OCI-LY1 (cell line): ENCODE results near the gene C19orf44.
"Not testable (repeated sequence)": the region's sequence is repeated elsewhere in the genome, so short reads cannot be mapped to it uniquely, and the experiment has no call there.

ENCODE experiments used
- H2AFZ ChIP-seq: fragments of 200-600 bp; sonication (generic), shearing (Covaris generic); 2 replicates; pipeline ENCODE4 v1.6.0; 2014; ENCODE audit warnings: antibody characterized with exemption, mild to moderate bottlenecking, low read length
- H3F3A ChIP-seq: fragments of 200-600 bp; sonication (generic), shearing (Covaris generic); 2 replicates; pipeline ENCODE4 v1.6.0; 2014; ENCODE audit warnings: mild to moderate bottlenecking, antibody characterized with exemption, low read length, moderate library complexity; ENCODE audit not compliant: insufficient read depth
- H3K27ac ChIP-seq: fragments of 200-600 bp; sonication (generic); 2 replicates; pipeline ENCODE4 v1.5.1; 2014; ENCODE audit warnings: low read length, mixed run types, mild to moderate bottlenecking, low read depth; ENCODE audit not compliant: poor library complexity, severe bottlenecking
- H3K27me3 ChIP-seq: fragments of 200-600 bp; sonication (generic); 2 replicates; pipeline ENCODE4 v1.6.0; 2014; ENCODE audit warnings: antibody characterized with exemption, mild to moderate bottlenecking, low read length, moderate library complexity; ENCODE audit not compliant: insufficient read depth
- H3K36me3 ChIP-seq: fragments of 200-600 bp; sonication (generic); 2 replicates; pipeline ENCODE4 v1.6.1; 2014; ENCODE audit warnings: mild to moderate bottlenecking, antibody characterized with exemption, low read length, moderate library complexity, mixed read lengths; ENCODE audit not compliant: insufficient read depth
- H3K4me1 ChIP-seq: fragments of 200-600 bp; sonication (generic); 2 replicates; pipeline ENCODE4 v1.5.1; 2014; ENCODE audit warnings: mild to moderate bottlenecking, low read length, moderate library complexity; ENCODE audit not compliant: insufficient read depth, severe bottlenecking
- H3K4me2 ChIP-seq: fragments of 200-600 bp; sonication (generic), shearing (Covaris generic); 2 replicates; pipeline ENCODE4 v1.6.1; 2014; ENCODE audit warnings: low read length
- H3K4me3 ChIP-seq: fragments of 200-600 bp; sonication (generic); 2 replicates; pipeline ENCODE4 v1.5.1; 2014; ENCODE audit warnings: low read length, low read depth, mild to moderate bottlenecking, mixed read lengths; ENCODE audit not compliant: poor library complexity, severe bottlenecking
- H3K79me2 ChIP-seq: fragments of 200-600 bp; shearing (Covaris generic); 2 replicates; pipeline ENCODE4 v1.6.1; 2016; ENCODE audit warnings: mixed run types, low read length, mixed read lengths; ENCODE audit not compliant: insufficient read depth
- H3K9ac ChIP-seq: fragments of 200-600 bp; sonication (generic), shearing (Covaris generic); 2 replicates; pipeline ENCODE4 v1.6.1; 2014; ENCODE audit warnings: mild to moderate bottlenecking, low read length, mixed read lengths
- H3K9me2 ChIP-seq: fragments of 200-600 bp; sonication (generic), shearing (Covaris generic); 2 replicates; pipeline ENCODE4 v1.6.1; 2014; ENCODE audit warnings: low read depth, mild to moderate bottlenecking, low read length, mixed read lengths
- H3K9me3 ChIP-seq: fragments of 200-600 bp; shearing (Covaris generic); 2 replicates; pipeline ENCODE4 v1.6.1; 2014; ENCODE audit warnings: low read length, mixed read lengths
- H4K20me1 ChIP-seq: fragments of 200-600 bp; sonication (generic), shearing (Covaris generic); 2 replicates; pipeline ENCODE4 v1.6.0; 2016; ENCODE audit warnings: mild to moderate bottlenecking, low read length; ENCODE audit not compliant: insufficient read depth
- EZH2 ChIP-seq: fragments of 200-600 bp; sonication (generic), shearing (Covaris generic); IDR thresholded peaks from 2 replicates; pipeline ENCODE4 v1.8.0; 2017; ENCODE audit warnings: borderline replicate concordance, mixed run types, mild to moderate bottlenecking, antibody characterized with exemption, low read length, moderate library complexity, mixed read lengths
- TF ChIP-seq, protein P1 (sequence below): fragments of 200-600 bp; sonication (generic), shearing (Covaris generic); IDR thresholded peaks from 2 replicates; pipeline ENCODE4 v1.5.1; 2017; ENCODE audit warnings: mild to moderate bottlenecking, antibody characterized with exemption, low read length, moderate library complexity, mixed read lengths

The C19orf44 gene

DNA sequence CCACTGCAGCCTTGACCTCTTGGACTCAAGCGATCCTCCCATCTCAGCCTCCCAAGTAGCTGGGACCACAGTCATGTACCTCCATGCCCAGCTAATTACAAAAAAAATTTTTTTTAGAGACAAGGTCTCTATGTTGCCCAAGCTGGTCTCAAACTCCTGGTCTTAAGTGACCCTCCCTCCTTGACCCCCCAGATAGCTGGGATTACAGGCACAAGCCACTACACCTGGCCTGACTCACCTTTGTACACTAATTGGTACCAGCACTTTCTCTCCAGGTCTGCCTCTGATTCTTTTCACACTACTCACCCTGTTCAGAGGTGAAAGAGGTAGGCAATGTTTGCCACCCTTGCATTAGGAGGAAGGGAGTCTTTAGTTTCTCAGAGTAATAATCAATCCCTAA lies 18.9 kb upstream of the C19orf44 start:
- Histone ChIP-seq H3K27ac (no peak overlapping the region), H3K79me2 (no peaks in the 10 kb centered on the region), H3K9ac (no peak overlapping the region), H3K36me3 (peaks cover 5% of the 10 kb centered on the region; the same call in 1 of the 2 replicates), H4K20me1 (no peaks in the 10 kb centered on the region), H3K4me3 (no peak overlapping the region), H3F3A (no peaks in the 10 kb centered on the region), H3K4me1 (peaks cover 2% of the 10 kb centered on the region), H3K9me2 (no peaks in the 10 kb centered on the region), H3K4me2 (no peak overlapping the region), H3K27me3 (no peaks in the 10 kb centered on the region), H3K9me3 (no peaks in the 10 kb centered on the region), H2AFZ (no peak overlapping the region)
- no peak for TF ChIP-seq EZH2
- TF ChIP-seq, protein P1, sequence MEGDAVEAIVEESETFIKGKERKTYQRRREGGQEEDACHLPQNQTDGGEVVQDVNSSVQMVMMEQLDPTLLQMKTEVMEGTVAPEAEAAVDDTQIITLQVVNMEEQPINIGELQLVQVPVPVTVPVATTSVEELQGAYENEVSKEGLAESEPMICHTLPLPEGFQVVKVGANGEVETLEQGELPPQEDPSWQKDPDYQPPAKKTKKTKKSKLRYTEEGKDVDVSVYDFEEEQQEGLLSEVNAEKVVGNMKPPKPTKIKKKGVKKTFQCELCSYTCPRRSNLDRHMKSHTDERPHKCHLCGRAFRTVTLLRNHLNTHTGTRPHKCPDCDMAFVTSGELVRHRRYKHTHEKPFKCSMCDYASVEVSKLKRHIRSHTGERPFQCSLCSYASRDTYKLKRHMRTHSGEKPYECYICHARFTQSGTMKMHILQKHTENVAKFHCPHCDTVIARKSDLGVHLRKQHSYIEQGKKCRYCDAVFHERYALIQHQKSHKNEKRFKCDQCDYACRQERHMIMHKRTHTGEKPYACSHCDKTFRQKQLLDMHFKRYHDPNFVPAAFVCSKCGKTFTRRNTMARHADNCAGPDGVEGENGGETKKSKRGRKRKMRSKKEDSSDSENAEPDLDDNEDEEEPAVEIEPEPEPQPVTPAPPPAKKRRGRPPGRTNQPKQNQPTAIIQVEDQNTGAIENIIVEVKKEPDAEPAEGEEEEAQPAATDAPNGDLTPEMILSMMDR, result no peak

DNA sequence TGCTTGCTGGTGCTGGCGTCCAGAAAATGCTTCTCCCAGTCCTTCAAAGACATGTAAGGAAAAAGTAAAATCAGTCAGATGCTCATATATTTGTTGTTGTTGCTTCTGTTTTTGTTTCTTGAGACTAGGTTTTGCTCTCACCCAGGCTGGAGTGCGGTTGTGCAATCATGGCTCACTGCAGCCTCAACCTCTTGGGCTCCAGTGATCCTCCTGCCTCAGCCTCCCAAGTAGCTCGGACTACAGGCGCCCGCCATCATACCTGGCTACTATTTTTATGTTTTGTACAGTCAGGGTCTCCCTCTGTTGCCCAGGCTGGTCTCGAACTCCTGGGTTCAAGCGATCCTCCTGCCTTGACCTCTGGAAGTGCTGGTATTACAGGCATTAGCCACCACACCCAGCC lies 13.4 kb upstream of the C19orf44 start:
- Histone ChIP-seq H3K4me3 (no peak overlapping the region), H3K27ac (no peak overlapping the region), H3K4me2 (no peak overlapping the region), H3K4me1 (no peaks in the 10 kb centered on the region), H3K9me2 (no peaks in the 10 kb centered on the region), H3F3A (no peaks in the 10 kb centered on the region), H2AFZ (no peak overlapping the region), H3K9me3 (no peaks in the 10 kb centered on the region), H3K9ac (no peak overlapping the region), H3K27me3 (no peaks in the 10 kb centered on the region), H3K79me2 (no peaks in the 10 kb centered on the region), H3K36me3 (no peaks in the 10 kb centered on the region), H4K20me1 (no peaks in the 10 kb centered on the region)
- TF ChIP-seq, protein P1, result no peak
- TF ChIP-seq EZH2, result no peak

DNA sequence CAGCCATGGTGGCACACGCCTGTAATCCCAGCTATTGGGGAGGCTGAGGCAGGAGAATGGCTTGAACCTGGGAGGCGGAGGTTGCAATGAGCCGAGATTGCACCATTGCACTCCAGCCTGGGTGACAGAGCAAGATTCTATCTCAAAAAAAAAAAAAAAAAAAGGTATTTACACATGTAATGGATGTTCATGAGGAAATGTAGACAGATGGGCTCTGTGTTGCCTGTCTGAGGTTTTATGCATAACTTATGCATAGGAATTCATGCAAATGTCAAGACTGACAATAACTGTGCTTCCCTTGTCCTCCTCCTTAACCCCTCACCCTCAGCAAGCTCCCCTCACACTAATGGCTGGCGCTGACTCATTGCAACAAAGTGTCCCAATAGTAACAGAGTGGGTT lies 9.7 kb upstream of the C19orf44 start:
- not testable (repeated sequence) for H2AFZ ChIP-seq, H3F3A ChIP-seq, H3K4me2 ChIP-seq, H3K27me3 ChIP-seq, H3K9me2 ChIP-seq, H3K4me1 ChIP-seq, H3K4me3 ChIP-seq, H3K27ac ChIP-seq, H4K20me1 ChIP-seq, H3K9me3 ChIP-seq, H3K36me3 ChIP-seq, H3K79me2 ChIP-seq, H3K9ac ChIP-seq

DNA sequence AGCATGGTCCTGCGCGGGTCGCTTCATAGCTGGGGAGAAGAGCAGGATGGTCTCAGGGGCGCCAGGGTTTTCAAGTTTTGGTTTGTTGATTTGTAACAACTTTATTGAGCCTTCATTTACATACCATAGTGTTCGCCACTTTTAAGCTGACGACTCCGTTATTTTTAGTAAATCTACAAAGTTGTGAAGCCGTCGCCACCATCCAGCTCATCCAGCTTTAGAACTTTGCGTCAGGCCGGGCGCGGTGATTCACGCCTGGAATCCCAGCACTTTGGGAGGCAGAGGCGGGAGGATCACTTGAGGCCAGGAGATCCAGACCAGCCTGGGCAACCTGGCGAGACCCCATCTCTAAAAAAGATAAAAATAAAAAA lies 404 bp downstream of the C19orf44 start:
- Histone ChIP-seq H3K36me3 (peaks cover 8% of the 10 kb centered on the region; the same call in 1 of the 2 replicates), H3K9ac (peak overlapping the region; percentile 66), H3K4me3 (peak overlapping the region; percentile 69), H2AFZ (no peak overlapping the region), H3K4me1 (peaks cover 29% of the 10 kb centered on the region), H3K9me3 (no peaks in the 10 kb centered on the region), H3K4me2 (peak overlapping the region; percentile 76), H3K79me2 (no peaks in the 10 kb centered on the region), H3K27me3 (no peaks in the 10 kb centered on the region), H3F3A (peaks cover 4% of the 10 kb centered on the region; the same call in 1 of the 2 replicates), H4K20me1 (no peaks in the 10 kb centered on the region), H3K9me2 (no peaks in the 10 kb centered on the region), H3K27ac (no peak overlapping the region)
- no peak for TF ChIP-seq EZH2
- TF ChIP-seq, protein P1, result no peak
